GM06990 (cell line): ENCODE data around the gene REM2.

Experiments
- DNase-seq: peaks from one replicate; pipeline ENCODE4 v3.0.0-alpha.2; 2011; ENCODE audit not compliant: insufficient read length; ENCODE audit errors: extremely low read depth
- H3K27me3 ChIP-seq: replicated peaks from 2 replicates; pipeline ENCODE4 v1.6.0; 2011; ENCODE audit warnings: low read length; ENCODE audit not compliant: control insufficient read depth, insufficient read depth
- H3K36me3 ChIP-seq: 2 replicates; pipeline ENCODE4 v1.5.1; 2011; ENCODE audit warnings: low read length; ENCODE audit not compliant: control insufficient read depth, insufficient read depth
- H3K4me3 ChIP-seq: replicated peaks from 2 replicates; pipeline ENCODE4 v1.5.1; 2011; ENCODE audit warnings: low read depth, mild to moderate bottlenecking, control low read depth, low read length
- TF ChIP-seq, protein P1 (sequence below): IDR thresholded peaks from 2 replicates; pipeline ENCODE4 v1.5.1; 2011; ENCODE audit warnings: low read length, control low read depth, mild to moderate bottlenecking, inconsistent platforms; ENCODE audit not compliant: insufficient read depth, poor library complexity, severe bottlenecking

Gene REM2

DNA sequence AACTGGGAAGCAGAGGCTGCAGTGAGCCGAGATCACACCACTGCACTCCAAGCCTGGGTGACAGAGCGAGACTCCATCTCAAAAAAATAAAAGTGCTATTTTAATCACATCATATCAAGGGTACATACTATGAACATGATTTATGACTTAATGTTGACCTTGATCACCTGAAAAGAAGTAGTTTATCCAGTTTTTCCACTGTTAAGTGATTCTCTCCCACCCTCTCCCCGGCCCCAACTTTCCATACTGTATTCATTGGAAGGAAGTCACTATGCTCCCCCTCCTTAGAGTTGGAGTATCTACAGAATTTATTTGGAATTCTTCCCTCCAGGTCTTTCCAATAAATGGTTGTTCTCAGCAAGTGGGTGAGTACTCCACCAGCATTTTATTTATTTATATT lies 49.1 kb downstream of the REM2 start:
- no peaks in the 10 kb centered on the region for H3K36me3 ChIP-seq
- no peaks in the 10 kb centered on the region for H3K27me3 ChIP-seq
- DNase-seq: no peak
- H3K4me3 ChIP-seq: no peak overlapping the region
- TF ChIP-seq, protein P1, sequence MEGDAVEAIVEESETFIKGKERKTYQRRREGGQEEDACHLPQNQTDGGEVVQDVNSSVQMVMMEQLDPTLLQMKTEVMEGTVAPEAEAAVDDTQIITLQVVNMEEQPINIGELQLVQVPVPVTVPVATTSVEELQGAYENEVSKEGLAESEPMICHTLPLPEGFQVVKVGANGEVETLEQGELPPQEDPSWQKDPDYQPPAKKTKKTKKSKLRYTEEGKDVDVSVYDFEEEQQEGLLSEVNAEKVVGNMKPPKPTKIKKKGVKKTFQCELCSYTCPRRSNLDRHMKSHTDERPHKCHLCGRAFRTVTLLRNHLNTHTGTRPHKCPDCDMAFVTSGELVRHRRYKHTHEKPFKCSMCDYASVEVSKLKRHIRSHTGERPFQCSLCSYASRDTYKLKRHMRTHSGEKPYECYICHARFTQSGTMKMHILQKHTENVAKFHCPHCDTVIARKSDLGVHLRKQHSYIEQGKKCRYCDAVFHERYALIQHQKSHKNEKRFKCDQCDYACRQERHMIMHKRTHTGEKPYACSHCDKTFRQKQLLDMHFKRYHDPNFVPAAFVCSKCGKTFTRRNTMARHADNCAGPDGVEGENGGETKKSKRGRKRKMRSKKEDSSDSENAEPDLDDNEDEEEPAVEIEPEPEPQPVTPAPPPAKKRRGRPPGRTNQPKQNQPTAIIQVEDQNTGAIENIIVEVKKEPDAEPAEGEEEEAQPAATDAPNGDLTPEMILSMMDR: no peak

DNA sequence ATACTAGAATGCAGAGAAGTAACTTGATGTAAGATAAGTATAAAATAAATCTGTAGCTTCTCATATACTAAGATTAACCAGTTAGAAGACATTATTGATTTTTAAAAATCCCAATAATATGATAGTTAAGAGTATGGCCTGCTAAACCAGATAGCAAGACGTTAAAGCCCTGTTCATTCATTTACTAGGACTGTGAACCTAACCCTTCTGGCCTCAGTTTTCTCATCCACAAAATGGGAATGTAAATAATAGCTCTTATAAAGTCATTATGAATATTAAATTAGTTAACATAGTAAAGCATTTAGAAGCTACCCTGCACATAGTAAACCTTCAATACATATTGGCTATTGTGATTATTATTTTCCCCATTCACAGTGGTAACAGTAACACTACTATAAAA lies 52.1 kb downstream of the REM2 start:
- DNase-seq: no peak
- H3K36me3 ChIP-seq: no peaks in the 10 kb centered on the region
- TF ChIP-seq, protein P1: no peak
- no peak overlapping the region for H3K4me3 ChIP-seq
- H3K27me3 ChIP-seq: no peaks in the 10 kb centered on the region
